Muscle layer of duodenum (tissue), 2 donors: ENCODE data around the gene LRRC23.
A peak's percentile ranks its signal among the peaks of the same experiment; 100 is the strongest.

ENCODE experiments used
- H3K27ac ChIP-seq: one replicate; pipeline ENCODE4 v1.7.0; 2013; ENCODE audit warnings: mild to moderate bottlenecking, low read length
- H3K27me3 ChIP-seq: one replicate; pipeline ENCODE4 v1.7.0; 2013; ENCODE audit warnings: low read depth, mild to moderate bottlenecking, control low read depth, low read length
- H3K36me3 ChIP-seq, 2 donors: one replicate each; pipeline ENCODE4 v1.7.0; 2013; ENCODE audit warnings: low read length in 2 of 2, control low read depth in 1 of 2, mild to moderate bottlenecking in 1 of 2; ENCODE audit not compliant: insufficient read depth in 2 of 2, control insufficient read depth in 1 of 2
- H3K4me1 ChIP-seq, 2 donors: one replicate each; pipeline ENCODE4 v1.7.0; 2013; ENCODE audit warnings: low read length in 2 of 2, mild to moderate bottlenecking in 2 of 2, control low read depth in 1 of 2, moderate library complexity in 1 of 2; ENCODE audit not compliant: insufficient read depth in 2 of 2, control insufficient read depth in 1 of 2
- H3K4me3 ChIP-seq, 2 donors: one replicate each; pipeline ENCODE4 v1.7.0; 2013; ENCODE audit warnings: low read length in 2 of 2, low read depth in 1 of 2, mild to moderate bottlenecking in 1 of 2
- H3K9me3 ChIP-seq, 2 donors: one replicate each; pipeline ENCODE4 v1.7.0; 2013; ENCODE audit warnings: low read length in 2 of 2, control low read depth in 1 of 2, mild to moderate bottlenecking in 1 of 2; ENCODE audit not compliant: control insufficient read depth in 1 of 2
- donor health status: healthy.

LRRC23 gene

DNA sequence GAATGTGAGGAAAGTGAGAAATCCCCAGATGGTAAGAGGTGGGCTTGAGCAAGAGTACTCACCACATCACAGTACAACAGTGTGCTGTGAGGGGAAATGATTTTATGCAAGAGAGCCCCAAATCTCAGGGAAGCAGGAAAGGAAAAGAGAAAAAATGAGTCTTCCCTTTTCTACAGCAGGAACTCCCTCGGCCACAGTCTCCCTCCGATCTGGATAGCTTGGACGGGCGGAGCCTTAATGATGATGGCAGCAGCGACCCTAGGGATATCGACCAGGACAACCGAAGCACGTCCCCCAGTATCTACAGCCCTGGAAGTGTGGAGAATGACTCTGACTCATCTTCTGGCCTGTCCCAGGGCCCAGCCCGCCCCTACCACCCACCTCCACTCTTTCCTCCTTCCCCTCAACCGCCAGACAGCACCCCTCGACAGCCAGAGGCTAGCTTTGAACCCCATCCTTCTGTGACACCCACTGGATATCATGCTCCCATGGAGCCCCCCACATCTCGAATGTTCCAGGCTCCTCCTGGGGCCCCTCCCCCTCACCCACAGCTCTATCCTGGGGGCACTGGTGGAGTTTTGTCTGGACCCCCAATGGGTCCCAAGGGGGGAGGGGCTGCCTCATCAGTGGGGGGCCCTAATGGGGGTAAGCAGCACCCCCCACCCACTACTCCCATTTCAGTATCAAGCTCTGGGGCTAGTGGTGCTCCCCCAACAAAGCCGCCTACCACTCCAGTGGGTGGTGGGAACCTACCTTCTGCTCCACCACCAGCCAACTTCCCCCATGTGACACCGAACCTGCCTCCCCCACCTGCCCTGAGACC is 31.0 kb downstream of the LRRC23 start:
- no peak overlapping the region for H3K27ac ChIP-seq
- H3K9me3 ChIP-seq, result no peaks in the 10 kb centered on the region
- peaks cover 10 to 59% of the 10 kb centered on the region in 2 donors for H3K4me1 ChIP-seq
- H3K4me3 ChIP-seq, result no peak overlapping the region
- peaks cover 12 to 27% of the 10 kb centered on the region in 2 donors for H3K36me3 ChIP-seq
- no peaks in the 10 kb centered on the region for H3K27me3 ChIP-seq

DNA sequence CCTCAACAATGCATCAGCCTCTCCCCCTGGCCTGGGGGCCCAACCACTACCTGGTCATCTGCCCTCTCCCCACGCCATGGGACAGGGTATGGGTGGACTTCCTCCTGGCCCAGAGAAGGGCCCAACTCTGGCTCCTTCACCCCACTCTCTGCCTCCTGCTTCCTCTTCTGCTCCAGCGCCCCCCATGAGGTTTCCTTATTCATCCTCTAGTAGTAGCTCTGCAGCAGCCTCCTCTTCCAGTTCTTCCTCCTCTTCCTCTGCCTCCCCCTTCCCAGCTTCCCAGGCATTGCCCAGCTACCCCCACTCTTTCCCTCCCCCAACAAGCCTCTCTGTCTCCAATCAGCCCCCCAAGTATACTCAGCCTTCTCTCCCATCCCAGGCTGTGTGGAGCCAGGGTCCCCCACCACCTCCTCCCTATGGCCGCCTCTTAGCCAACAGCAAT is 31.6 kb downstream of the LRRC23 start:
- Histone ChIP-seq H3K9me3 (no peaks in the 10 kb centered on the region), H3K36me3 (peaks cover 18 to 33% of the 10 kb centered on the region in 2 donors), H3K27me3 (no peaks in the 10 kb centered on the region), H3K4me3 (no peak overlapping the region), H3K27ac (no peak overlapping the region), H3K4me1 (peaks cover 10 to 54% of the 10 kb centered on the region in 2 donors)

DNA sequence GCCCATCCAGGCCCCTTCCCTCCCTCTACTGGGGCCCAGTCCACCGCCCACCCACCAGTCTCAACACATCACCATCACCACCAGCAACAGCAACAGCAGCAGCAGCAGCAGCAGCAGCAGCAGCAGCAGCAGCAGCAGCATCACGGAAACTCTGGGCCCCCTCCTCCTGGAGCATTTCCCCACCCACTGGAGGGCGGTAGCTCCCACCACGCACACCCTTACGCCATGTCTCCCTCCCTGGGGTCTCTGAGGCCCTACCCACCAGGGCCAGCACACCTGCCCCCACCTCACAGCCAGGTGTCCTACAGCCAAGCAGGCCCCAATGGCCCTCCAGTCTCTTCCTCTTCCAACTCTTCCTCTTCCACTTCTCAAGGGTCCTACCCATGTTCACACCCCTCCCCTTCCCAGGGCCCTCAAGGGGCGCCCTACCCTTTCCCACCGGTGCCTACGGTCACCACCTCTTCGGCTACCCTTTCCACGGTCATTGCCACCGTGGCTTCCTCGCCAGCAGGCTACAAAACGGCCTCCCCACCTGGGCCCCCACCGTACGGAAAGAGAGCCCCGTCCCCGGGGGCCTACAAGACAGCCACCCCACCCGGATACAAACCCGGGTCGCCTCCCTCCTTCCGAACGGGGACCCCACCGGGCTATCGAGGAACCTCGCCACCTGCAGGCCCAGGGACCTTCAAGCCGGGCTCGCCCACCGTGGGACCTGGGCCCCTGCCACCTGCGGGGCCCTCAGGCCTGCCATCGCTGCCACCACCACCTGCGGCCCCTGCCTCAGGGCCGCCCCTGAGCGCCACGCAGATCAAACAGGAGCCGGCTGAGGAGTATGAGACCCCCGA is 32.2 kb downstream of the LRRC23 start:
- H3K4me1 ChIP-seq, result peaks cover 10 to 53% of the 10 kb centered on the region in 2 donors
- H3K4me3 ChIP-seq, result peak overlapping the region; percentile 62 to 74
- H3K27me3 ChIP-seq, result no peaks in the 10 kb centered on the region
- H3K36me3 ChIP-seq, result peaks cover 24 to 35% of the 10 kb centered on the region in 2 donors
- no peaks in the 10 kb centered on the region for H3K9me3 ChIP-seq
- peak overlapping the region; percentile 45 for H3K27ac ChIP-seq

DNA sequence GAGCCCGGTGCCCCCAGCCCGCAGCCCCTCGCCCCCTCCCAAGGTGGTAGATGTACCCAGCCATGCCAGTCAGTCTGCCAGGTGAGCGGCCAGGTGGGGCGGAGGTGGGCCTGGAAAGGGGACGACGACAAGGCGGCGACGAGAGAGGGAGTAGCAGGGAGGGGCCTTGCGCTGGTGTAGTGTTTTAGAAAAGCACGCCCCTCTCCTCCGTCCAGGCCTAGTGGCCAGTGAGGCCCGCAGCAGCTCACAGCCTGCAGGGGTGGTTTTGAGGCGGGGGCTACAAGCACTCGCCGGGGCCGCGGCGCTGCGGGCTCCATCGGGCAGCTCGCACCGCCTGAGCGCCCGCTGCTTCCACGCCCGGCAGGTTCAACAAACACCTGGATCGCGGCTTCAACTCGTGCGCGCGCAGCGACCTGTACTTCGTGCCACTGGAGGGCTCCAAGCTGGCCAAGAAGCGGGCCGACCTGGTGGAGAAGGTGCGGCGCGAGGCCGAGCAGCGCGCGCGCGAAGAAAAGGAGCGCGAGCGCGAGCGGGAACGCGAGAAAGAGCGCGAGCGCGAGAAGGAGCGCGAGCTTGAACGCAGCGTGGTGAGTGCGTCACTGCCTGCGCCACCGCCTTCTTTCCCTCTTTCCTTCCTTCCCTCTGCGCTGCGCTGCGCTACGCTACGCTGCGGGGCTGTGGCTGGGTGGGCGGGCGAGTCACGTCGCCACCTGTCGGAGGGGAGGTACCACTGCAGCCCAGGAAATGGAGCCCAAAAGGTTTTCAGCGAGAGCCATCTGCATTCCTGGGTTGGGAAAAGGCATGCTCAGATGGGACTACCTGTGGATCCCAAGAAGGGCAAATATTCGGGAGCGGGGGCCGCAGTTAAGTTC is 33.1 kb downstream of the LRRC23 start:
- Histone ChIP-seq H3K27me3 (no peaks in the 10 kb centered on the region), H3K4me1 (peaks cover 10 to 51% of the 10 kb centered on the region in 2 donors), H3K9me3 (no peaks in the 10 kb centered on the region), H3K27ac (peak overlapping the region; percentile 67), H3K36me3 (peaks cover 24 to 35% of the 10 kb centered on the region in 2 donors), H3K4me3 (peak overlapping the region; percentile 62 to 74)

DNA sequence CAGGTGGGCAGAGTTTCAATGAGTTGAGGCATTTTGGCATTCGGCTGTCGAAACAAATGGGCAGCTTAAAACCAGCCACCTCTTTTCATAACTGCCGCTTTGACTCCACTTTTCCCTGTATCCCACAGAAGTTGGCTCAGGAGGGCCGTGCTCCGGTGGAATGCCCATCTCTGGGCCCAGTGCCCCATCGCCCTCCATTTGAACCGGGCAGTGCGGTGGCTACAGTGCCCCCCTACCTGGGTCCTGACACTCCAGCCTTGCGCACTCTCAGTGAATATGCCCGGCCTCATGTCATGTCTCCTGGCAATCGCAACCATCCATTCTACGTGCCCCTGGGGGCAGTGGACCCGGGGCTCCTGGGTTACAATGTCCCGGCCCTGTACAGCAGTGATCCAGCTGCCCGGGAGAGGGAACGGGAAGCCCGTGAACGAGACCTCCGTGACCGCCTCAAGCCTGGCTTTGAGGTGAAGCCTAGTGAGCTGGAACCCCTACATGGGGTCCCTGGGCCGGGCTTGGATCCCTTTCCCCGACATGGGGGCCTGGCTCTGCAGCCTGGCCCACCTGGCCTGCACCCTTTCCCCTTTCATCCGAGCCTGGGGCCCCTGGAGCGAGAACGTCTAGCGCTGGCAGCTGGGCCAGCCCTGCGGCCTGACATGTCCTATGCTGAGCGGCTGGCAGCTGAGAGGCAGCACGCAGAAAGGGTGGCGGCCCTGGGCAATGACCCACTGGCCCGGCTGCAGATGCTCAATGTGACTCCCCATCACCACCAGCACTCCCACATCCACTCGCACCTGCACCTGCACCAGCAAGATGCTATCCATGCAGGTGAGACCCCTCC is 34.0 kb downstream of the LRRC23 start:
- peaks cover 8 to 48% of the 10 kb centered on the region in 2 donors for H3K4me1 ChIP-seq
- H3K27ac ChIP-seq, result peak overlapping the region; percentile 67

DNA sequence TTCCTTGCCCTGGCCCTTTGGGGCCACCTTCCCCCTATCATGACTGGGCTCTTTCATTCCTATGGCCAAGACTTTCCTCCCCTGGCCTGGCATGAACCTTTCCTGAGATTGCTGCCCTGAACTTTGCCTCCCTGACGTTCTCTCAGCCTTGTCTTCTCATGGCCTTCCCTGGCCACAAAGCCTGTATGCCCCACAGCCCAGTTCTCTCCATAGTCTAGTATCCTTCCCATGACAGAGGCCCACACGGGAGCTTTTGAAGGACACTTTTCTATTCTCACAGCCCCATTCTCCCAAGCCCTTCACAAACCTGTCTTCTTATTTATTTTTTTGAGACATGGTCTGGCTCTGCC is 34.5 kb downstream of the LRRC23 start:
- peaks cover 24 to 30% of the 10 kb centered on the region in 2 donors for H3K36me3 ChIP-seq
- no peaks in the 10 kb centered on the region for H3K9me3 ChIP-seq
- no peak overlapping the region for H3K4me3 ChIP-seq
- no peaks in the 10 kb centered on the region for H3K27me3 ChIP-seq
- H3K27ac ChIP-seq, result no peak overlapping the region
- H3K4me1 ChIP-seq, result peaks cover 5 to 42% of the 10 kb centered on the region in 2 donors

More for the DNA sequence above, 34.0 kb downstream of the LRRC23 start:
- peaks cover 24 to 35% of the 10 kb centered on the region in 2 donors for H3K36me3 ChIP-seq
- H3K27me3 ChIP-seq, result no peaks in the 10 kb centered on the region
- no peaks in the 10 kb centered on the region for H3K9me3 ChIP-seq
- peak overlapping the region; percentile 62 to 74 for H3K4me3 ChIP-seq

DNA sequence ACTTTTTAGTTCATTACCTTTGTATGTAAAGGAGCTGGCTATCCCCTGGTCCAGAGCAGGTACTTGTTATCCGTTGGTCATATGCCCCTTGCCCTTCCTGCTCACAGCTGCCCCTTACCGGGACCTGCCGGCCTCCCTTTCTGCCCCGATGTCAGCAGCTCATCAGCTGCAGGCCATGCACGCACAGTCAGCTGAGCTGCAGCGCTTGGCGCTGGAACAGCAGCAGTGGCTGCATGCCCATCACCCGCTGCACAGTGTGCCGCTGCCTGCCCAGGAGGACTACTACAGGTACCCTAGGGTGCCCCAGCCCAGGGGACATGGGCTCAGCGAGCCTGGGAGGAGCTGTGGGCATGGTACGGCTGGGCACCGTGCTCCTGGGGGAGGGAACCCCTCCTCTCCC is 36.6 kb downstream of the LRRC23 start:
- Histone ChIP-seq H3K4me1 (peaks cover 18 to 49% of the 10 kb centered on the region in 2 donors), H3K4me3 (no peak overlapping the region), H3K27me3 (no peaks in the 10 kb centered on the region), H3K27ac (no peak overlapping the region), H3K9me3 (no peaks in the 10 kb centered on the region), H3K36me3 (peaks cover 12 to 14% of the 10 kb centered on the region in 2 donors)

DNA sequence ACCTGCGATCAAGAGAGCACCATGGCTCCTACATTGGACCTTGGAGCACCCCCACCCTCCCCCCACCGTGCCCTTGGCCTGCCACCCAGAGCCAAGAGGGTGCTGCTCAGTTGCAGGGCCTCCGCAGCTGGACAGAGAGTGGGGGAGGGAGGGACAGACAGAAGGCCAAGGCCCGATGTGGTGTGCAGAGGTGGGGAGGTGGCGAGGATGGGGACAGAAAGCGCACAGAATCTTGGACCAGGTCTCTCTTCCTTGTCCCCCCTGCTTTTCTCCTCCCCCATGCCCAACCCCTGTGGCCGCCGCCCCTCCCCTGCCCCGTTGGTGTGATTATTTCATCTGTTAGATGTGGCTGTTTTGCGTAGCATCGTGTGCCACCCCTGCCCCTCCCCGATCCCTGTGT is 37.2 kb downstream of the LRRC23 start:
- Histone ChIP-seq H3K4me3 (no peak overlapping the region), H3K4me1 (peaks cover 20 to 47% of the 10 kb centered on the region in 2 donors), H3K27me3 (no peaks in the 10 kb centered on the region), H3K36me3 (peaks cover 12 to 14% of the 10 kb centered on the region in 2 donors), H3K9me3 (no peaks in the 10 kb centered on the region), H3K27ac (no peak overlapping the region)

DNA sequence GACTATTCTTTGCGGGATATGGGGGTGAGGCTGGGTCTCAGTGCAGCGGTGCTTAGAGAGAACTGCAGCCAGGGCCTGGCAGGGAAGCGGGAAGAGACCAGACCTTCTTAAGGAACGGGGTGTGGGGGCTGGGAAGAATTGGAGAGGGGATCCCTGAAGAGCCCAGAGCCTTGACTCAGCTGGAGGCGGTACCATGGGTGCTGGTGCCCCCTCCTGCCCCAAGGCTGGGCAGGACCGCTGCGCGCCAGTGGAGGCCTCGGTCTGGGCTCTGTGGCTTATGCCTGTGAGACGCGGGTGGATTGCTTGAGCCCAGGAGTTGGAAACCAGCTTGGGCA is 37.7 kb downstream of the LRRC23 start:
- Histone ChIP-seq H3K4me3 (no peak overlapping the region), H3K27me3 (no peaks in the 10 kb centered on the region), H3K9me3 (no peaks in the 10 kb centered on the region), H3K4me1 (peaks cover 24 to 42% of the 10 kb centered on the region in 2 donors), H3K27ac (no peak overlapping the region), H3K36me3 (peaks cover 12 to 17% of the 10 kb centered on the region in 2 donors)

DNA sequence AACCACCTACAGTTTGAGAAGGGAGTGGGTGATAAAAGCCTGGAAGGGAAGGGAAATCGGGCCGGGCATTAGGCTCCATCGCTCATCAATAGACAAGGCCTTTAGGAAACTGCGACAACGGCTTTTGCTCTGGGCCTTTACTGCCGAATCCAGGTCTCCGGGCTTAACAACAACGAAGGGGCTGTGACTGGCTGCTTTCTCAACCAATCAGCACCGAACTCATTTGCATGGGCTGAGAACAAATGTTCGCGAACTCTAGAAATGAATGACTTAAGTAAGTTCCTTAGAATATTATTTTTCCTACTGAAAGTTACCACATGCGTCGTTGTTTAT is 38.7 kb downstream of the LRRC23 start:
- Histone ChIP-seq H3K27me3 (no peaks in the 10 kb centered on the region), H3K27ac (peak overlapping the region; percentile 98), H3K4me1 (peaks cover 21 to 37% of the 10 kb centered on the region in 2 donors), H3K9me3 (no peaks in the 10 kb centered on the region), H3K36me3 (peaks cover 12 to 17% of the 10 kb centered on the region in 2 donors), H3K4me3 (peak overlapping the region; percentile 81 to 83)
